Calu3 (cell line): ENCODE data around the gene IGFLR1. TPM values are rescaled to one million over a fixed set of nuclear protein-coding genes. Genes with fewer than 3 reads are reported as not detected.

Source experiments
- BruUV-seq: library from RNA; stranded (reverse); fragments of 400-500 nt; replicated peaks from 2 replicates; lab custom pipeline; 2021; lab: Mats Ljungman, UMichigan
- CTCF ChIA-PET: fragments of 300-600 bp; sonication (Branson Sonifier 250); formaldehyde crosslinking; loops from one replicate; lab custom pipeline; 2022; ENCODE audit warnings: antibody characterized with exemption; lab: Charles Lee
- DNase-seq: peaks from one replicate; pipeline ENCODE4 v3.0.0; 2022
- H3K27ac Mint-ChIP-seq: one replicate; pipeline ENCODE4 v1.8.0; 2022; ENCODE audit warnings: mixed read lengths; ENCODE audit not compliant: unreplicated experiment
- H3K27me3 Mint-ChIP-seq: one replicate; pipeline ENCODE4 v1.8.0; 2022; ENCODE audit warnings: mixed read lengths; ENCODE audit not compliant: unreplicated experiment
- H3K36me3 Mint-ChIP-seq: one replicate; pipeline ENCODE4 v1.8.0; 2022; ENCODE audit warnings: mild to moderate bottlenecking, moderate library complexity, mixed read lengths; ENCODE audit not compliant: insufficient read depth, unreplicated experiment
- H3K4me1 Mint-ChIP-seq: one replicate; pipeline ENCODE4 v1.8.0; 2022; ENCODE audit warnings: mild to moderate bottlenecking, low read depth, mixed read lengths; ENCODE audit not compliant: unreplicated experiment
- H3K4me3 Mint-ChIP-seq: one replicate; pipeline ENCODE4 v1.8.0; 2022; ENCODE audit warnings: mild to moderate bottlenecking, low read depth, moderate library complexity, mixed read lengths; ENCODE audit not compliant: unreplicated experiment
- H3K9me3 Mint-ChIP-seq: one replicate; pipeline ENCODE4 v1.8.0; 2022; ENCODE audit warnings: low read depth, mixed read lengths; ENCODE audit not compliant: unreplicated experiment
- CTCF ChIP-seq: fragments of 200-600 bp; IDR thresholded peaks from one replicate; pipeline ENCODE4 v1.8.0; 2022; ENCODE audit warnings: antibody characterized with exemption; ENCODE audit not compliant: unreplicated experiment
- intact Hi-C: fragments of 100-400 bp; cut with micrococcal nuclease; formaldehyde crosslinking; loops from one replicate; pipeline ENCODE4 v1.10.0; 2022; ENCODE audit not compliant: unreplicated experiment
- total RNA-seq: library from RNA; stranded (reverse); gene quantifications from 2 replicates; pipeline ENCODE4 v1.2.3, GENCODE V29; 2022

Gene IGFLR1
- total RNA-seq, 1 experiment from 2014 or later = 9.2 TPM

DNA sequence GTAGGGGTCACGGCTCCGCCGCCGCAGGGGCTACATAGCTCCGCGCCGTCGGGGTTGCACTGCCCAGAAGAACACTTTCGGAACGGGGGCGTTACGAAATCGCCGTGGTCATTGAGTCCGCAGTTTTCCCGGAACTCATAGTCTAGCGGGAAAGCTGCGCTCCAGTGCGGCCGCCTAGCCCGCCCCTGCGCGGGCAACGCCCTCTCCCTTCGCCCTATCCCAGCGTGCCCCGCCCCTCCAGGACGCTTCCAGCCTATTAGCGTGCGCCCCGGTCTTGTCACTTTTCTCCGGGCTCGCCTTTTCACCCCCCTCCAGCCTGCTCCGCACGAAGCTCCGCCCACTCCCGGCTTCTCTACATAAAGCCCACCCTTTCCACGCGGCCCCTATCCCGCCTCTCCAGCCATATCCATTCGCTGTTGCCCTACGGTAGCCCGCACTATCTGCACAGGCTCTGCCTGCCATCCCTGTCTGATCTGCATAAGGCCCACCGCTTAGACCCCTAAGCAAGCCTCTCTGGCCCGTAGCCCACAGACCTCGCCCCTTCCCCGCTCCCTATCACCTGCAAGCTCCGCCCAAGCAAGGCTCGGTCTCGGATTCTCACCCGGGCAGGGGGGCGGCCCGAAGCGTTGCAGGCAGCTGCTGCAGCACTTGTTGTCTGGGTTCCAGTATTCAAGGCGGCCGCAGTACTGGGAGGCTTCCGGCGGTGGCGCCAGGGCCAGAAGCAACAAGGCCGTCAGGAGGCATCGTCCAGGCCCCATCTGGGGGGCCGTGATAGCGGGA is 1.6 kb downstream of the IGFLR1 start:
- peaks cover 20% of the 10 kb centered on the region for H3K4me1 Mint-ChIP-seq
- no TSS peak for BruUV-seq
- peaks cover 79% of the 10 kb centered on the region for H3K36me3 Mint-ChIP-seq
- H3K27ac Mint-ChIP-seq = peak overlapping the region; percentile 89
- H3K9me3 Mint-ChIP-seq = no peaks in the 10 kb centered on the region
- no peaks in the 10 kb centered on the region for H3K27me3 Mint-ChIP-seq
- DNase-seq = peak; percentile 99
- peak overlapping the region; percentile 97 for H3K4me3 Mint-ChIP-seq
- CTCF ChIA-PET = interaction anchor here (0.8 to 1.4 kb wide), 4 partner anchors 22 to 139 kb away, joined by 3 to 5 read pairs (median 3); partner anchors contain the start of gene COX6B1
- intact Hi-C loops = loop anchor here (10.0 kb wide), 1 partner anchor 194 kb away; the partner anchor contains the start of gene LRFN3
- no peak for TF ChIP-seq CTCF

DNA sequence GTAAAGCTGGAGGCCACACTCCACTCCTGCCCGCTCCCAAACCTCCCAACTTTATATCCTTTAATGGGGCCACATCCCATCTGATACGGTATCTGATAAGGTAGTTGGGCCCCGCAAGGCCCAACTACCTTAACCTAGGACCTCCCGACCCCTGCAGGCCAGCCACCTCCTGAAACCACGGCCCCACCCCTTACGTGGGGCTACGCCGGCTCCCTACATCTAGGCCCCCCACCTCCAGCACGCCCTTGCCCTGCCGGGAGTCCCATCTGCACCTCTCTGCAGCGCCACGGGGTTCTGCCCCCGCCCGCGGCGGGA is 2.2 kb downstream of the IGFLR1 start:
- TF ChIP-seq CTCF = no peak
- DNase-seq = no peak
- Mint-ChIP-seq H3K4me1 (peaks cover 15% of the 10 kb centered on the region), H3K27me3 (no peaks in the 10 kb centered on the region), H3K4me3 (peak overlapping the region; percentile 97), H3K36me3 (peaks cover 77% of the 10 kb centered on the region), H3K9me3 (no peaks in the 10 kb centered on the region), H3K27ac (peak overlapping the region; percentile 89)
- no TSS peak for BruUV-seq
- intact Hi-C loops = loop anchor here (10.0 kb wide), 1 partner anchor 195 kb away; the partner anchor contains the start of gene LRFN3
- CTCF ChIA-PET = interaction anchor here (1.0 to 1.4 kb wide), 3 partner anchors 21 to 92 kb away, joined by 3 to 5 read pairs (median 3); partner anchors contain the start of gene COX6B1

DNA sequence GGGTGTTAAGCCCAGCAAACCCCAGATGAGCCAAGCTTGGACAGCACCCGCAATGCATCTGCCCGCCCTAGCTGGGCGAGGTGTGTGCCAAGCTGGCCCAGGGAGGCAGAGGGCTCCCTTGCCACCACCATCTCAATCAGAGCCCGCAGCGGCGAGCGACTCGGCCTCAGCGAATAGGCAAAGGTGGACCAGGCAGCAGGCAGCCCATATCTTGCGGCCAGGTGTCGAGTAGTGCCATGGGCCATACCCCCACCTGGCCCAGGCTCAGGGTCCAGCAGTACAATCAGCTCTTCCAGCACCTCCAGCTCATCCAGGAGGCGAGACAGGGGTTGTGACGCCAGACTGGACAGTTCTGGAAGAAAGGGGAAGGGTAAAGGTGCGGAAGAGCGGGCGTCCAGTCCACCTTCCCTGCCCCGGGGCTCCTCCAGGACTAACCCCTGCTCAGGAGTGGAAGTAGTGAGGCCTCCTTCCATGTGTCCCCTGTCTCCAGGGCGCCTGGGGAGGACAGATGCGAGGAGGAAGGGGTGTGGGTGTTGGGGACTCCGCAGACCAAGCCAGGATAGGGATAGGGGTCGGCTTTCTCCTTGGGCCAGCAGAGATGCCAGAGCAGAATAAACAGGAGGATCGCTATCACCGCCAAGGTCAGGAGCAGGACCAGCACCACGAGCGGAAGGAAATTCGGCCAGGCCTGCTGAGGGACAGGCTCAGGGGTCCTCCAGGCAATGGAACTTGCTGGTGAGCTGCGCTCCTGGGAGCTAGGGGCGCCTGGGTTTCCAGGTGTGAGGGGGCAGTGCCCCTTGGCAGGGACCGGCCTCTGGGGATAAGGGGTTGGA is 2.8 kb downstream of the IGFLR1 start:
- Mint-ChIP-seq H3K36me3 (peaks cover 77% of the 10 kb centered on the region), H3K27ac (peak overlapping the region; percentile 72), H3K27me3 (no peaks in the 10 kb centered on the region), H3K9me3 (no peaks in the 10 kb centered on the region), H3K4me3 (peak overlapping the region; percentile 97), H3K4me1 (peaks cover 13% of the 10 kb centered on the region)
- CTCF ChIA-PET = interaction anchor here (1.3 to 1.4 kb wide), 2 partner anchors 21 to 80 kb away, joined by 3 read pairs; no protein-coding TSS in a partner anchor
- no peak for DNase-seq
- TF ChIP-seq CTCF = no peak
- intact Hi-C loops = loop anchor here (10.0 kb wide), 1 partner anchor 195 kb away; the partner anchor contains the start of gene LRFN3
- BruUV-seq = no TSS peak

GRCh38 chr19:35738887-35739229 is 3.4 kb downstream of the IGFLR1 start:
- DNase-seq = no peak
- CTCF ChIA-PET = no interaction called here
- Mint-ChIP-seq H3K36me3 (peaks cover 80% of the 10 kb centered on the region), H3K27ac (peak overlapping the region; percentile 72), H3K27me3 (no peaks in the 10 kb centered on the region), H3K9me3 (no peaks in the 10 kb centered on the region), H3K4me1 (peaks cover 7% of the 10 kb centered on the region), H3K4me3 (peak overlapping the region; percentile 97)
- no TSS peak for BruUV-seq
- TF ChIP-seq CTCF = no peak
- intact Hi-C loops = no loop called here
